GM12801 (cell line): ENCODE measurements around the gene FSTL4.

Experiments used
- TF ChIP-seq, protein P1 (sequence below): IDR thresholded peaks from one replicate; pipeline ENCODE4 v1.5.1; 2011; ENCODE audit warnings: control low read depth; ENCODE audit not compliant: insufficient read length; ENCODE audit errors: extremely low read depth

Gene FSTL4

DNA sequence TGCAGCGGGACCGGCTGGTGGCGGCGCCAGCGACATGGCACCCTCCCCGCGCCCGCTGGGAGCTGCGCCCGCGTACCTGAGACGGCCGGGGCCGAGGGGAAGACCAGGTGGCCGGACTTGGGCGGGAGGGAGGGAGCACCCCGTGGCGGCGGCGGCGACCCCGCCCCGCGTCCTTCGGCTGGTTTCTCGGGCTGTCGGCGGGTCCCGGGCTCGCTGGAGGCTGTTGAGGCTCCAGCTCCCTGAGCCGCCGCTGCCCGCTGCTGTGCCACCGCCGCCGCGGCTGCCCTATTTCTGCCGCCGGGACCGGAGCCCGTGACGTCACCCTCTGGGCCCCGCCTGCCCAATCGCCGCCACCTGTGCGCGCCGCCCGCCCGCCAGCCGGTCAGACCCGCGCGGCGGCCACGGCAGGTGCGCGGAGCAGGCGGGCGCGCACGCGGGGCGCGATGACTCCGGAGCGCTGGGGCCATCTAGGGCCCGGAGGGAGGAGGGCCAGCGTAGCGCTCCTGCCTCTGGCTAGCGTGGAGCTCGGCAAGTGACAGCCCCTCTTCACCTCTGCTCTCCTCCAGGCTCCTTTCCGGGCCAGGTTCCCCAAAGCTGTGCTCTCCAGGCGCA lies at the start of gene FSTL4:
Gene FSTL4, minus strand, starts transcription at position 293 of the 612 bp plus-strand sequence.
- TF ChIP-seq, protein P1, sequence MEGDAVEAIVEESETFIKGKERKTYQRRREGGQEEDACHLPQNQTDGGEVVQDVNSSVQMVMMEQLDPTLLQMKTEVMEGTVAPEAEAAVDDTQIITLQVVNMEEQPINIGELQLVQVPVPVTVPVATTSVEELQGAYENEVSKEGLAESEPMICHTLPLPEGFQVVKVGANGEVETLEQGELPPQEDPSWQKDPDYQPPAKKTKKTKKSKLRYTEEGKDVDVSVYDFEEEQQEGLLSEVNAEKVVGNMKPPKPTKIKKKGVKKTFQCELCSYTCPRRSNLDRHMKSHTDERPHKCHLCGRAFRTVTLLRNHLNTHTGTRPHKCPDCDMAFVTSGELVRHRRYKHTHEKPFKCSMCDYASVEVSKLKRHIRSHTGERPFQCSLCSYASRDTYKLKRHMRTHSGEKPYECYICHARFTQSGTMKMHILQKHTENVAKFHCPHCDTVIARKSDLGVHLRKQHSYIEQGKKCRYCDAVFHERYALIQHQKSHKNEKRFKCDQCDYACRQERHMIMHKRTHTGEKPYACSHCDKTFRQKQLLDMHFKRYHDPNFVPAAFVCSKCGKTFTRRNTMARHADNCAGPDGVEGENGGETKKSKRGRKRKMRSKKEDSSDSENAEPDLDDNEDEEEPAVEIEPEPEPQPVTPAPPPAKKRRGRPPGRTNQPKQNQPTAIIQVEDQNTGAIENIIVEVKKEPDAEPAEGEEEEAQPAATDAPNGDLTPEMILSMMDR: no peak

DNA sequence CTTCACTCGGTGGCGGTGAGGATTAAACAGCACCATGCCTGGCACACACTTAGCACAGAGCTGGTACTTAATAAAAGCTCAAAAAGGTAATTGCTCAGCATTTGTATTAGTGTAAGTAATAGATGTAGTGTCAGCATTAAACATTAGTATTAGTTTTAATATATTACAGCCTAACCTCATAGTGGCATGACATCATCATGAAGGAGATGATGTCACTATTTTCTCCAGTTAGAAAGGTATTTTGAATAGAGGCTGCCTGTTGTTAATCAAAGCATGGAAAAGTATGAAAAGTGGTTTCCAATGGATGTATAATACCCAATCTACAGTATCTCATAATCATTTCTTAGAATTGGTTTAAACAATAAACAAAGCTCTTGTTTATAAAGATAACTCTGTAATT lies 49.0 kb upstream of the FSTL4 start:
- TF ChIP-seq, protein P1: no peak

DNA sequence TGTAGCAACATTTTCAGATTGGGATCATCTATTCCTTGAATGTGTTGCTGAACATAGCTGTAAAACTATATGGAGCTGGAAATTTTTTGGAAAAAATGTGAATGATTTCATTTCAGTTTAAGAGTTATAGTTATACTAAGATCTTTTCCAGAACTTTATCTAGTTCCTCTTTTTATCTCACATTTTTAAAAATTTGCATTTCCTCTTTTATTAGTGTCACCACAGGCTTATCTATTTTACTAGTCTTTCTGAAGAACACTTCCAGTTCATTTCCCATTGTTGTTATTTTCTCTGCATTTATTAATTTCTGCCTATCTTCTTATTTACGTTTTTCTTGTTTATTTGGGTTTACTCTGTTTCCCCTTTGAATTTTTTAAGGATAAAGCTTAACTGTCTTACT lies 46.0 kb upstream of the FSTL4 start:
- TF ChIP-seq, protein P1: no peak

DNA sequence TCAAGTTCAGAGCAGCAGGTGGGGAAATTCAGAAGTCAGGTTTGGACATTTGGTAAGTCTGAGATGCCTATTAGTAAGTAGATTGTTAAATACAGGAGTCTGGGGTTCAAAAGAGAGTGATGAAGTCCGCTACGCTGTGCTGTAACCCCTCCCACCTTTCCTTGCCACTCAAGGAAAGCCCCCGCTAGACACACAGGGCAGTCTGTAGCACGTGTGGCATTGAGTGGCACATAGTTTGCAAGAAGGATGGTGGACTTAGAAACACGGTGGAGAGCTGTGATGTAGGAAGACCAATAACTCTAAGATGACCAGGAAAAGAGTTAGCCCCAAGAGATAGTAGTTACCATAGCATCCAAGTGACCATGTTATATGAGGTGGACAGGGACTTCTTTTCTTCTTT lies 44.7 kb upstream of the FSTL4 start:
- TF ChIP-seq, protein P1: no peak

DNA sequence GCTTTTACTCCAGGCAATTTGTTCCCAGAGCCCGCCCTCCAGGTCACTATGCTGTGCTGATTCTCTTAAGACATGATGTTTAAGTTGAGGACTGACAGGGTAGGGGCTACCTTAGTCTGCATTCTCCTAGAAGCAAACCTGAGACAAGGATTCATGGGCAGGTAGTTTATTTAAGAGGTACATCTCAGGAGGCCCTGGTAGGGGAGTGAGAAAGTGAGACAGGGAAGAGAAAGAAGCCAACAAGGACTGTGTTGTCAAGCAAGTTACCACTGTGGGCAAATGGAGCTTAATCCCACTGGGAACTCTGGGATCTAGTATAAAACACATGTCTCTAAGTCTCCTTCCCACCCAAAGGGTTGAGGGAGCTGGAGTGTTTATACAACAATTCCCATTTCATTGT lies 43.6 kb upstream of the FSTL4 start:
- TF ChIP-seq, protein P1: no peak

DNA sequence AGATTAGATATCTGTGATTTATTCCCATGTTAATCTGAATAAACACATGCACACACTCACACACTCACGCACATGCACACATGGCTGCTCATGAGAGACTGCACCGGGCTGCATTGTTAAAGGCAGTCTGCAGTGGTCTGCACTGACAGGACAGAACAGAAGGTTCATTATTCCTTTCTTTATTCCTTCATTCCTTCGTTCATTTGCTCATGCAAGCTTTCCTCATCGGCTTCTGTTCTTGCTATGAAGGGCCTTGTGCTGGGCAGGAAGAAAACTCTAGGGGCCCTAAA lies 41.4 kb upstream of the FSTL4 start:
- TF ChIP-seq, protein P1: no peak

DNA sequence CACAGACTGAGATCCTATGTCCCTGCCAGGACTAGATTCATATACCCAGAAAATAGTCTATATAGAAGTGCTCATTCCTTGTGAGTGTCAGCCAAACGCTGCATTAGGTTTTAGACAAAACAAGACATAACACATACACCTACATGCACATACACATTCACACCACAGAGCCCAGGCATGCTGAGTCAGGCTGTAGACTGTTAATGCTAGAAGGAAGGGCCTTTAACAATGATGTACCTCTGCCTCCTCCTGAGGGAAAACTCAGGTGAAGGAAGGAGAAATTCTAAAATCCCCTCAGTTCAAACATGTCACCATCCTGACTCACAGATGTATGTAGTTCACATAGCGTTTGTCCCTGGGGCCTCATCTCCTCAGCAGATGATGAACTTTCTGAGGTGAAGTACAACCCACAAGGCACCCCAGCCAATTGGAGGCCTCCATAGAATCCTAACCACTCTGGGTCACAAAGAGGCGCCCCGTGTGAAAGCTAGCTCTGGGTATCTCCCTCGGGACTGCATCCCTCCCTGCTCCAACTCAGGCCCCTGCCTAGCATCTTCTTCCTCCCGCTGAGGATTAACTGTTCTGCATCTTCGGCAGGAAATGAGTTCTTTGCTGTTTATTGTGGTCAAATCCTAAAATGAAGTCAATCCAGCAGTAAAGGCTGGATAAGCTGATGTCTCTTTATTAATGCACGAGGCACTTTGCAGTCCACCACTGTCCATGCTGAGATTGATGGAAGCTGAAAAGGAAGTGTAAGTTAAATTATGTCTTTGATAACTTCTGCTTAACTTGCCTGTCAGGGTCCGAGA lies 40.8 kb upstream of the FSTL4 start:
- TF ChIP-seq, protein P1: no peak
